Measurements from ENCODE around the gene CDH23.

The CDH23 gene

GRCh38 chr10:71765176-71765904, 368.6 kb downstream of the CDH23 start:
- H3K36me3 ChIP-seq (ENCODE audit: insufficient read depth, insufficient read length, low read length): no peaks in the 10 kb centered on the region
- H3K9me3 ChIP-seq (ENCODE audit: insufficient read depth, low read length): no peaks in the 10 kb centered on the region
- no peak overlapping the region for H3K9ac ChIP-seq (ENCODE audit: insufficient read length, low read depth)
- no peak for DNase-seq (ENCODE audit: low read depth, low spot score)
- no peaks in the 10 kb centered on the region for H3K27me3 ChIP-seq (ENCODE audit: insufficient read depth, insufficient read length)
- peaks cover 20% of the 10 kb centered on the region for H3K4me1 ChIP-seq (ENCODE audit: insufficient read depth, insufficient read length)
- no peak for TF ChIP-seq YY1 (IDR thresholded peaks at IDR 0.05; ENCODE audit: insufficient read depth, insufficient read length)
- TF ChIP-seq SUZ12 (IDR thresholded peaks at IDR 0.05; ENCODE audit: extremely low read depth, insufficient read depth, insufficient read length): no peak
- TF ChIP-seq ZNF274 (IDR thresholded peaks at IDR 0.05; ENCODE audit: low read depth, low read length): no peak
- no peak overlapping the region for H3K4me3 ChIP-seq (ENCODE audit: insufficient read length, low read depth)

GRCh38 chr10:71765906-71766716, 369.4 kb downstream of the CDH23 start:
- no peak overlapping the region for H3K4me3 ChIP-seq (ENCODE audit: insufficient read length, low read depth)
- H3K36me3 ChIP-seq (ENCODE audit: insufficient read depth, insufficient read length, low read length): no peaks in the 10 kb centered on the region
- no peaks in the 10 kb centered on the region for H3K9me3 ChIP-seq (ENCODE audit: insufficient read depth, low read length)
- no peak for DNase-seq (ENCODE audit: low read depth, low spot score)
- H3K4me1 ChIP-seq (ENCODE audit: insufficient read depth, insufficient read length): peaks cover 20% of the 10 kb centered on the region
- H3K9ac ChIP-seq (ENCODE audit: insufficient read length, low read depth): no peak overlapping the region
- TF ChIP-seq ZNF274 (IDR thresholded peaks at IDR 0.05; ENCODE audit: low read depth, low read length): no peak
- TF ChIP-seq SUZ12 (IDR thresholded peaks at IDR 0.05; ENCODE audit: extremely low read depth, insufficient read depth, insufficient read length): no peak
- TF ChIP-seq YY1 (IDR thresholded peaks at IDR 0.05; ENCODE audit: insufficient read depth, insufficient read length): no peak
- peaks cover 5% of the 10 kb centered on the region for H3K27me3 ChIP-seq (ENCODE audit: insufficient read depth, insufficient read length)

DNA sequence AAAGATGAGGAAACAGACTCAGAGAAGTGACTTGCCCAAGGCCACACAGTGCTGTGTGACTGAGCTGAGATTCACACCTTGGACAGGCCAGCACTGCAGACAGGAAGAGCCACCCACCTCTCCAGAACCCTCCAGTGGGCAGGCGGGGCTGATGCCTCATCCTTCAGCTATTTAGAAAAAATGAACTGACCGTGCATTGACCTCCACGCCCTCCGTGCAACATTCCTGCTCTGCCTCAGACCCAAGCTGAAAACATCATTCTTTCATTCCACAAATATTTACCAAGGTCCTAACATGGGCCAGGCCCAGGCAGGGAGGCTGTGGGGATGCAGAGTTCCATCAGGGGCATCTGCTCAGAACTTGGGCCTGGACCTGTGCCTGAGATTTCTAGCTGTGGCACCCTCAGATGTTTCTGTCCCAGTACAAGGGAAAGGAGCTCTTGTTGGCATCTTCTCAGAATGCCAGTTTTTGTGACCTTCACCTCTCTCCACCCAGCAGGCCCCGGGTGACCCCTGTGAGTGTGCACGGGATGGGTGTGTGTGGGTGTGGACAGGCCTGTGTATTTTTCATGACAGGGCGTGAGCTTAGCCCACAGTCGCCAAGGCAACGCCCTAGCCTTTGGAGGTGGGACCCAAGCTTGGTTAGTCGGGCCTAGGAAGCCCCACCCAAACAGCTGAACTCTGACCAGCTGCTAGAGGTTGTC, 370.1 kb downstream of the CDH23 start:
- DNase-seq (ENCODE audit: low read depth, low spot score): no peak
- no peak for TF ChIP-seq SUZ12 (IDR thresholded peaks at IDR 0.05; ENCODE audit: extremely low read depth, insufficient read depth, insufficient read length)
- no peak for TF ChIP-seq YY1 (IDR thresholded peaks at IDR 0.05; ENCODE audit: insufficient read depth, insufficient read length)
- no peak for TF ChIP-seq ZNF274 (IDR thresholded peaks at IDR 0.05; ENCODE audit: low read depth, low read length)
- H3K4me1 ChIP-seq (ENCODE audit: insufficient read depth, insufficient read length): peaks cover 20% of the 10 kb centered on the region
- H3K9ac ChIP-seq (ENCODE audit: insufficient read length, low read depth): no peak overlapping the region
- peaks cover 12% of the 10 kb centered on the region for H3K27me3 ChIP-seq (ENCODE audit: insufficient read depth, insufficient read length)
- H3K36me3 ChIP-seq (ENCODE audit: insufficient read depth, insufficient read length, low read length): no peaks in the 10 kb centered on the region
- H3K4me3 ChIP-seq (ENCODE audit: insufficient read length, low read depth): no peak overlapping the region
- H3K9me3 ChIP-seq (ENCODE audit: insufficient read depth, low read length): no peaks in the 10 kb centered on the region

DNA sequence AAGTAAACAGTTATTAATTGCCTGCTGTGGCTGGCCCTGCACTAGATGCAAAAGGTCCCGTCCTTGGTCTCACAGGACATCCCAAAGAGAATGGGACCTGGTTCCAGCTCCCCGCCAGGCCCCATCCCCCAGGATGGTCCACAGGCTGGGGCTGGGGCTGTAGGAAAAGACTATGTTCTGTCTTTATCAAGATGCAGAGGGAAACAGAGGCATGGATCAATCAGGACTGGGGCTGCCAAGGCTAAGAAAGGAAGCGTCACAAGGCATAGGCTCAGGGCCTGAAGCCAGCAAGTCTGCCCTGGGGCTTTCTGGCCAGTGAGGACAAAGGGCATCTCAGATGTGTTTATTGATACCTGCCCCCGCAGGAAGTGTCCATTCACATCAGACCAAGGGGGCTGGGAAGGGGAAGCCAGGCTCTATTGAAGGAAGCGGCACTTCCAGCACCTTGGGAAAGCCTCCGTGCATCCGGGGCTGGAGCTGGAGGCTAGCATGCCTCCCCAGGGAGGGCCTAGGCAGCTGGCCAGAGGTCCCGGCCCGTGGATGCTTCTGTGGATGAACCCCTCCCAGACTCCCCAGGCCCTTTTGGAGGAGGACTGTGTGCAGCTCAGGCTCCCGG, 370.8 kb downstream of the CDH23 start:
- no peak for DNase-seq (ENCODE audit: low read depth, low spot score)
- no peak overlapping the region for H3K4me3 ChIP-seq (ENCODE audit: insufficient read length, low read depth)
- H3K36me3 ChIP-seq (ENCODE audit: insufficient read depth, insufficient read length, low read length): no peaks in the 10 kb centered on the region
- H3K9me3 ChIP-seq (ENCODE audit: insufficient read depth, low read length): no peaks in the 10 kb centered on the region
- peaks cover 19% of the 10 kb centered on the region for H3K4me1 ChIP-seq (ENCODE audit: insufficient read depth, insufficient read length)
- TF ChIP-seq YY1 (IDR thresholded peaks at IDR 0.05; ENCODE audit: insufficient read depth, insufficient read length) (no peak), ZNF274 (IDR thresholded peaks at IDR 0.05; ENCODE audit: low read depth, low read length) (no peak), SUZ12 (IDR thresholded peaks at IDR 0.05; ENCODE audit: extremely low read depth, insufficient read depth, insufficient read length) (no peak)
- H3K9ac ChIP-seq (ENCODE audit: insufficient read length, low read depth): no peak overlapping the region
- peaks cover 18% of the 10 kb centered on the region for H3K27me3 ChIP-seq (ENCODE audit: insufficient read depth, insufficient read length)

DNA sequence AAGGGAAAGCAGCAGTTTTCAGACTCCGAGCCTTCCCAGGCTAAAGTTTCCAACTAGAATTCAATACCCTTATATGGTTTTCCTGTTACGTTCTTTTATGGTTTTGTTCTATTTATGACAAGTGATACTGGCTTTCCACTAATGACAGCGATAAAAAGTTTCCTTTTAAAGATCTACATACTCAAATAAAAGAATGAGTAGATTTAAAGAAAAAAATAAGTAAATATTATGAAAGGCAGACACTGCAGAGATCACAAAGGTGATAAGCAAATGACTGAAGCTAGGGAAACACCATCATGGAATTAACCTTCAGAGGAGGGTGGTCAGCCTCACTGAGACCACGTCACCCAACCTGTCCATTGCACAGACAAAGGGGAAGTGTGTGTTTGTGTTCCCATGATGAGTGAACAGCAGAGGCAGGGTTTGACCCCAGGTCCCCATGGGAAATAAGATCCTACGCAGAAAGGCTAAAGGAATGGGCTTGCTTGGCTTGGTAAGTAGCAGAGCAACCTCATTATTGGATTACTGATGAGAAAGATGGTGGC, 372.6 kb downstream of the CDH23 start:
- DNase-seq (ENCODE audit: low read depth, low spot score): no peak
- no peaks in the 10 kb centered on the region for H3K36me3 ChIP-seq (ENCODE audit: insufficient read depth, insufficient read length, low read length)
- H3K9ac ChIP-seq (ENCODE audit: insufficient read length, low read depth): no peak overlapping the region
- no peak for TF ChIP-seq ZNF274 (IDR thresholded peaks at IDR 0.05; ENCODE audit: low read depth, low read length)
- TF ChIP-seq YY1 (IDR thresholded peaks at IDR 0.05; ENCODE audit: insufficient read depth, insufficient read length): no peak
- no peak for TF ChIP-seq SUZ12 (IDR thresholded peaks at IDR 0.05; ENCODE audit: extremely low read depth, insufficient read depth, insufficient read length)
- no peak overlapping the region for H3K4me3 ChIP-seq (ENCODE audit: insufficient read length, low read depth)
- peaks cover 30% of the 10 kb centered on the region for H3K4me1 ChIP-seq (ENCODE audit: insufficient read depth, insufficient read length)
- no peaks in the 10 kb centered on the region for H3K9me3 ChIP-seq (ENCODE audit: insufficient read depth, low read length)
- H3K27me3 ChIP-seq (ENCODE audit: insufficient read depth, insufficient read length): peaks cover 35% of the 10 kb centered on the region

- Histone ChIP-seq H3K9ac (ENCODE audit: insufficient read length, low read depth) (no peak overlapping the region), H3K4me3 (ENCODE audit: insufficient read length, low read depth) (no peak overlapping the region), H3K27me3 (ENCODE audit: insufficient read depth, insufficient read length) (peaks cover 41% of the 10 kb centered on the region), H3K4me1 (ENCODE audit: insufficient read depth, insufficient read length) (peaks cover 22% of the 10 kb centered on the region), H3K9me3 (ENCODE audit: insufficient read depth, low read length) (no peaks in the 10 kb centered on the region), H3K36me3 (ENCODE audit: insufficient read depth, insufficient read length, low read length) (no peaks in the 10 kb centered on the region)
- DNase-seq (ENCODE audit: low read depth, low spot score): no peak
- TF ChIP-seq SUZ12 (IDR thresholded peaks at IDR 0.05; ENCODE audit: extremely low read depth, insufficient read depth, insufficient read length) (no peak), YY1 (IDR thresholded peaks at IDR 0.05; ENCODE audit: insufficient read depth, insufficient read length) (no peak), ZNF274 (IDR thresholded peaks at IDR 0.05; ENCODE audit: low read depth, low read length) (no peak)
Observed at GRCh38 chr10:71770255-71770654, 373.5 kb downstream of the CDH23 start.

All from NT2/D1 (cell line).